IPS DF 4.7 (cell line): ENCODE data around the gene ARRDC3.
"Not testable (repeated sequence)": the region's sequence is repeated elsewhere in the genome, so short reads cannot be mapped to it uniquely, and the experiment has no call there.

ENCODE experiments used
- DNase-seq: peaks from one replicate; pipeline ENCODE4 v3.0.0-alpha.2; 2013; ENCODE audit warnings: low spot score; ENCODE audit errors: extremely low read depth

The ARRDC3 gene

GRCh38 chr5:91359962-91360609 lies 23.0 kb downstream of the ARRDC3 start:
- no peak for DNase-seq

DNA sequence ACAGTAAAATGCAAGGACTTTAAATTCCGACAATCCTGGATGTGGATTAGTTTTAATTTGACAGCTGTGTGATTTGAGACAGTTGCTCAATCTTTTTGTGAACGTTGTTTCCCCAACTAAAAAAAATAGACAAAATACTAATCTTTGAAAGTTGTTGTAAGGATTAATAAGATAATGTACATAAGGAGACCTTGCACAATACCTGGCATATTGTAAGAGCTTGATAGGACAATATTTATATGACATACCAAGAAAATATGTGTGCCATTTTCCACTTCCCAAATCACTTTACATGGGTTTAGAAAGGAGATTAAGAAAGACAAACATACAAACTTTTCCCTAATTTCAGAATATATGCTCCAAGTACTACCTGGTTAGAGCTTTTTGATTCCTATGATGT lies 25.3 kb downstream of the ARRDC3 start:
- DNase-seq: no peak

DNA sequence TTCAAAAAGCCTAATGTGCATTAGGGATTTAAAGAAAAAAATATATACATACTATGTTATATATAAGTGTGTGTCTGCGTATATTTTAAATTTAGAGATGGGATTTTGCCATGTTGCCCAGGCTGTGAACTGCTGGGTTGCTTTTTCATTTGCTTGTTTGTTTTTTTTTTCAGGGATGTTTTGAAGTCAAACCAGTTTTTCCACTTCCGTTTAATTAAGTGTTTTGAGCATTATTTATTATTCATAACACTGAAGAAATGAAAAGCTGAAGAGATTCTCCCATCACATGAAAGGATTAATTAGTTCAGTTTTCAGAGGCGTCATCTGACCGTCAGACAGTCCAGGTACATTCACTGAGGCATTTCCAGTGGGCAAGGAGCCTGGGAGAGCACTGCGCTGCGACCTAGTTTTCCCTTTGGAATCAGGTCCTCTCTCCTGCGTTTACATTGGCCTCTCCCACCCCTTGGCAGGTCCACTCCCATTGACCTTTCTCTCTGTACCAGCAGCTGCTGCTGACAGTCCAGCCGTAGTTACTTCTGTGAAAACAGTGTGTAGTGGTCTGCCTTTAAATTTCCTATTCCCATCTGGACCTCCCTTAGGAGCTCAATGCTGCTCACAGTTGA lies 26.0 kb downstream of the ARRDC3 start:
- no peak for DNase-seq

DNA sequence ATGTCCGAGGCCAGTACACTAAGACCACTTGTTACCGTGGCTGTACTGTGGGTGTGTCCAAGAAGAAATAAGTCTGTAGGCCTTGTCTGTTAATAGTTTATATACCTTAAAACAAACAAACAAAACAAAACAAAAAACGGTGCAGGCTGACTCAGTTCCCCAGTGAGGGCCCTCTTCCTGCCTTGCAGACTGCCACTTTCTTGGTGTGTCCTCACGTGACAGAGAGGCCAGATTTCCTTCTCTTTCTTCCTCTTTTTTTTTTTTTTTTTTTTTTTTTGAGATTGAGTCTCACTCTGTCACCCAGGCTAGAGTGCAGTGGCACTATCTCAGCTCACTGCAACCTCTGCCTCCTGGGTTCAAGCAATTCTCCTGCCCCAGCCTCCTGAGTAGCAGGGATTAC lies 28.2 kb downstream of the ARRDC3 start:
- DNase-seq: not testable (repeated sequence)

GRCh38 chr5:91352831-91353695 lies 30.1 kb downstream of the ARRDC3 start:
- no peak for DNase-seq

- no peak for DNase-seq
These were observed 37.7 kb downstream of the ARRDC3 start for GRCh38 chr5:91345461-91345860.

DNA sequence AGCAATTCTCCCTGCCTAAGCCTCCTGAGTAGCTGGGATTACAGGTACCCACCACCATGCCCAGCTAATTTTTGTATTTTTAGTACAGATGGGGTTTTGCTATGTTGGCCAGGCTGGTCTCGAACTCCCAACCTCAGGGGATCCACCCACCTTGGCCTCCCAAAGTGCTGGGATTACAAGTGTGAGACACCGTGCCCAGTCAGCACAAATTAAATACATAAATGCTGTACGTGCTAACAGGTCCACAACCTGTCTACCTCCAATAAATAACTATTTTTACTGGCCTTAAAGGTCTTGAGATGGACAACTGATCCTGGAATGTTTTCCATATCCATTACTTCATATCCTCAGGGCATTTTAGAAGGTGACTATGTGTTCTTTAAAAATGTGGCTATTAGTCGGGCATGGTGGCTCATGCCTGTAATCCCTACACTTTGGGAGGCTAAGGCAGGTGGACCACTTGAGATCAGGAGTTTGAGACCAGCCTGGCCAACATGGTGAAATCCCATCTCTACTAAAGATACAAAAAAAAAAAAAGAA lies 38.4 kb downstream of the ARRDC3 start:
- DNase-seq: not testable (repeated sequence)

DNA sequence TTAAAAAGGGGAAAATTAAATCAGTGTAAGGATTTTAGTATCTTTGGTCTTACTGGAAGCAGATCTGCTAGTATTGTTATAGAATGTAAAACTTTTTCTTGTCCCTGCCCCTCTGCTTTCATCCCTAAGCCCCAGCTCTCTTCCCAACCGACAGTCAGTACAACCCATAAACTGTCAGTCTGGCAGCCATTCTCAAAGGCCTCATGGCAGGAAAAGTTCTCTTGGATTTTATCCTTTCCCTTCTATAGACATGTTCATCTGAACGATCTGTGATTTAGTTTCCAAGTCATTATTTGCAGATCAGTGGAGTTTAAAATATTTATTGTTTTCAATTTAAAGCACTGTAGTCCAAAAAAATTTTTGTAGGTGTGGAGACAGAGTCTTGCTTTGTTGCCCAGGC lies 39.2 kb downstream of the ARRDC3 start:
- no peak for DNase-seq

DNA sequence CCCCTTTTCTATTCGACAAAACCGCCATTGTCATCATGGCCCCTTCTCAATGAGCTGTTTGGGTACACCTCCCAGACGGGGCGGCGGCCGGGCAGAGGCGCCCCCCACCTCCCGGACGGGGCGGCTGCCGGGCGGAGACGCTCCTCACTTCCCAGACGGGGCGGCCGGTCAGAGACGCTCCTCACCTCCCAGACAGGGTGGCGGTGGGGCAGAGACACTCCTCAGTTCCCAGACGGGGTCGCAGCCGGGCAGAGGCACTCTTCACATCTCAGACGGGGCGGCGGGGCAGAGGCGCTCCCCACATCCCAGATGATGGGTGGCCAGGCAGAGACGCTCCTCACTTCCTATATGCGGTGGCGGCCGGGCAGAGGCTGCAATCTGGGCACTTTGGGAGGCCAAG lies 40.2 kb downstream of the ARRDC3 start:
- not testable (repeated sequence) for DNase-seq

DNA sequence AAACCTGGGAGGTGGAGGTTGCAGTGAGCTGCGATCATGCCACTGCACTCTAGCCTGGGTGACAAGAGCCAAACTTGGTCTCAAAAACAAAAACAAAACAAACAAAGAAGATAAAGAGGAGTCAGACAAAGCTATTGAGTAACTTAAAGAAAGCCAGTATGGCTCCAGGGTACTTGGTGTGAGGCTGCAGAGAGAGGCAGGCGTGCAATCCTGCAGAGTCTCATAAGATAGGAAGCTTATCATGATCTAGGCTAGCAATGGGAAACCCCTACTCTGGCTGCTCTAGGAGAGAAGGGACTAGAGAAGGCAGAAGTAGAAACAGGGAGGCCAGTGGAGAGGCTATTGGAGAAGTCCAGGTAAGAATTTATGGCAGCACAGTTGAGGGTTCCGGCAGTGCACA lies 42.0 kb downstream of the ARRDC3 start:
- DNase-seq: no peak

GRCh38 chr5:91340532-91340931 lies 42.6 kb downstream of the ARRDC3 start:
- no peak for DNase-seq

GRCh38 chr5:91339063-91339705 lies 43.9 kb downstream of the ARRDC3 start:
- no peak for DNase-seq

- DNase-seq: no peak
These were observed 50.7 kb downstream of the ARRDC3 start for GRCh38 chr5:91332267-91333045.

DNA sequence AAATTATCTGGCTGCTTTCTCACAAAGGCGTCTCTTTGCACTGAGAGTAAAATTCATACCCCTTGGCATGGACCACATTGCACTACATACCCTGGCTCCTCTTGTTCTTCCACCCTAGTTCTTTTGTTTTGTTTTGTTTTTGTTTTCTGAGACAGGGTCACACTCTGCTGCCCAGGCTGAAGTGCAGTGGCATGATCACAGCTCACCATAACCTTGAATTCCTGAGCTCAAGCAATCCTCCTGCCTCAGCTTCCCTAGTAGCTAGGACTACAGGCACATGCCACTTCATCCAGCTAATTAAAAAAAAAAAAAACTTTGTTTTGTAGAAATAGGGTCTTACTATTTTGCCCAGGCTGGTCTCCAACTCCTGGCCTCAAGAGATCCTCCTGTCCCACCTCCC lies 51.4 kb downstream of the ARRDC3 start:
- DNase-seq: no peak

DNA sequence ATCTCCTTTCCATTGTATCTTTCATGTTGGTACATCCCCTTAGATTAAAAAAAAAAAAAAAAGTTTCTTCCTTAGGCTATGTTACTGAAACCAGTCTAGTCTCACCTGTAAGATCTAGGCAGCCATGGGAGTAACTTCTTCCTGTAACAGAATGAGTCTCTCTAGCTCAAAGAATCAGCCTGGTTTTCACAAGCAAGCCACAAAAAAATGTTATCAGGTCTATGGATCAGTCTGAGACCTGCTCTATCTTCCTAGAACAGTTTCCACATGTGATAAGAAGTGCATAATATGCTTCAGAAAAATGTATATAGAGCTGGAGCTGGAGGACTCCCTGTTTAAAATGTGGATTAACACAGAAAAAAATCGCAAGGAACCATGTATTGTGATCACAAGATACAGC lies 53.8 kb downstream of the ARRDC3 start:
- no peak for DNase-seq

GRCh38 chr5:91328743-91329142 lies 54.4 kb downstream of the ARRDC3 start:
- no peak for DNase-seq

DNA sequence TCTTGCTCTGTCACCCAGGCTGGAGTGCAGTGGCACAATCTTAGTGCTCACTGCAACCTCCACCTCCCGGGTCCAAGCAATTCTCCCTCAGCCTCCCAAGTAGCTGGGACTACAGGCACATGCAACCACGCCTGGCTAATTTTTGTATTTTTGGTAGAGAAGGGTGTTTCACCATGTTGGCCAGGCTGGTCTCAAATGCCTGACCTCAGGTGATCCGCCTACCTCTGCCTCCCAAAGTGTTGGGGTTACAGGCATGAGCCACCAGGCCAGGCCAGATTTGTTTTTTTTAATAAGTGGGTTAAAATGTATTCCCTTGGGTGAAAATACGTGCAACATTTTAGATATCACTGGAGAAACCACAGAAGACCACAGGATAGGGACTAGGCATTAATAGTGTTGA lies 60.1 kb downstream of the ARRDC3 start:
- DNase-seq: not testable (repeated sequence)

DNA sequence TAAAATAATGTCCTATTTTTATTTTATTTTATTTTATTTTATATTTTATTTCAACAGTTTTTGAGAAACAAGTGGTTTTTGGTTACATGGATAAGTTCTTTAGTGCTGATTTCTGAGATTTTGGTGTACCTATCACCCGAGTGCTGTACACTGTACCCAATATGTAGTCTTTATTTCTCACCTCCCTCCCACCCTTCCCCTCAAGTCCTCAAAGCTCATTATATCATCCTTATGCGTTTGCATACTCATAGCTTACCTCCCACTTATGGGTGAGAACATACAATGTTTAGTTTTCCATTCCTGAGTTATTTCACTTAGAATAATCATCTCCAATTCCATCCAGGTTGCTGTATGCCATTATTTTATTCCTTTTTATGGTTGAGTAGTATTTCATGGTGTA lies 63.5 kb downstream of the ARRDC3 start:
- DNase-seq: no peak

DNA sequence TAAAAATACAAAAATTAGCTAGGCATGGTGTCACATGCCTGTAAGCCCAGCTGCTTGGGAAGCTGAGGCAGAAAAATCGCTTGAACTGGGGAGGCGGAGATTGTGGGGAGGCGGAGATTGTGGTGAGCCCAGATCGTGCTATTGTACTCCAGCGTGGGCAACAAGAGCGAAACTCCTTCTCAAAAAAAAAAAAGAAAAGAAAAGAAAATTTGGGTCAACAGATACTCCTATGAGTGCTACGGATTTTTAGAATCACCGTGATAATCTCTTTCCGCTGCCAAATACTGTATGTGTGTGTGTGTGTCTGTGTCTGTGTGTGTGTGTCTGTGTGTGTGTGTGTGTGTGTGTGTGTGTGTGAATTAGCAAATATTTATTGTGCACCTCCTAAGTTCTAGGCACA lies 64.4 kb downstream of the ARRDC3 start:
- DNase-seq: no peak
